Esophagus squamous epithelium (tissue), 5 donors: ENCODE results near the gene BCL2L15. TPM values are rescaled to one million over a fixed set of nuclear protein-coding genes. Genes with fewer than 3 reads are reported as not detected.
"Not testable (repeated sequence)": the region's sequence is repeated elsewhere in the genome, so short reads cannot be mapped to it uniquely, and the experiment has no call there.

Experiments
- DNase-seq: peaks from one replicate; lab custom pipeline; 2025; lab: John Stamatoyannopoulos, UW
- H3K27ac ChIP-seq, 4 donors: fragments of 200-600 bp; sonication (generic); one replicate each; pipeline ENCODE4 v1.5.1; 2016 to 2019; ENCODE audit warnings: mild to moderate bottlenecking in 1 of 4
- H3K27me3 ChIP-seq, 4 donors: fragments of 200-600 bp; sonication (generic); 1 replicate in 3 of 4; 2 replicates in 1 of 4; pipeline versions ENCODE4 v1.5.1 to v1.6.0; 2017 to 2021; ENCODE audit warnings: antibody characterized with exemption in 1 of 4
- H3K36me3 ChIP-seq, 3 donors: fragments of 200-600 bp; sonication (generic); one replicate each; pipeline ENCODE4 v1.5.1; 2016 to 2019
- H3K4me1 ChIP-seq, 3 donors: fragments of 200-600 bp; sonication (generic); one replicate each; pipeline ENCODE4 v1.5.1; 2017 to 2019
- H3K4me3 ChIP-seq, 4 donors: fragments of 200-600 bp; sonication (generic); 1 replicate in 3 of 4; 2 replicates in 1 of 4; pipeline ENCODE4 v1.5.1; 2016 to 2019; ENCODE audit warnings: mild to moderate bottlenecking in 2 of 4, moderate library complexity in 1 of 4
- H3K9me3 ChIP-seq, 3 donors: fragments of 200-600 bp; sonication (generic); one replicate each; pipeline ENCODE4 v1.5.1; 2016 to 2019
- POLR2A ChIP-seq, 4 donors: fragments of 450-650 bp; IDR thresholded peaks; one replicate each; pipeline ENCODE4 v1.6.1; 2017; ENCODE audit warnings: antibody characterized with exemption in 4 of 4, mild to moderate bottlenecking in 4 of 4, moderate library complexity in 3 of 4
- WGBS, 2 donors: methylation state at CpG; one replicate each; pipeline ENCODE4 v1.1.5; 2018; 5-methylcytosine and 5-hydroxymethylcytosine counted together
- intact Hi-C: fragments of 100-400 bp; cut with DNase I; formaldehyde crosslinking; loops from one replicate; pipeline ENCODE4 v1.15.0; 2022
- total RNA-seq, 4 donors: library from RNA; depleted of rRNA; stranded (reverse); fragments of >200 nt; gene quantifications; one replicate each; pipeline ENCODE4 v1.1.0, GENCODE V29; 2016
- TF ChIP-seq, protein P1 (sequence below), 6 experiments: fragments of 450-650 bp in 4 of 6; fragments of 200-600 bp in 2 of 6; sonication (generic) in 2 of 6; IDR thresholded peaks; one replicate each; pipeline ENCODE4 v1.5.1; 2016 to 2019; ENCODE audit warnings: antibody characterized with exemption in 6 of 6, mild to moderate bottlenecking in 4 of 6, moderate library complexity in 4 of 6
- donor health status: DM: yes; HTN: yes; CAD: no.

Gene BCL2L15
- total RNA-seq, 4 donors from 2014 or later: 0.76 to 6.8 (median 3.4) TPM

DNA sequence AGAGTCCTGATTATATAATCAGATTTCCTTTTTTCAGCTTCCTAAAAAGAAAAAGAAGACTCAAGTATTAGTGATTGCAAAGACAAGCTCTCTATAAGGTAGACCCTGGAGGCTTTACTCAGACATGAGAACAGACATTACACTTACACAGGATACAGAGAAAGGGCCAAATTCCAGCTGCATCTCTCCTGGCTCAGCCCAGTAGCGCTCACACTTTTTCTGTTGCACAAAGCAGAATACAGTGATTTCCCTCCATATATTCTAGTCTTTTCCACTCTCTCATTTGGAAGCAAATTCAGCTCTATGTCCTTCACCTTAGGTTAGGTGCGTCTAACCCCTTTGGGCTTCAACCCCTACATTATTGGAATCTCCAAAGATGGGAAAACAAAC is 31.0 kb downstream of the BCL2L15 start:
- TF ChIP-seq POLR2A (IDR thresholded peaks at IDR 0.05): no peak
- TF ChIP-seq, protein P1, sequence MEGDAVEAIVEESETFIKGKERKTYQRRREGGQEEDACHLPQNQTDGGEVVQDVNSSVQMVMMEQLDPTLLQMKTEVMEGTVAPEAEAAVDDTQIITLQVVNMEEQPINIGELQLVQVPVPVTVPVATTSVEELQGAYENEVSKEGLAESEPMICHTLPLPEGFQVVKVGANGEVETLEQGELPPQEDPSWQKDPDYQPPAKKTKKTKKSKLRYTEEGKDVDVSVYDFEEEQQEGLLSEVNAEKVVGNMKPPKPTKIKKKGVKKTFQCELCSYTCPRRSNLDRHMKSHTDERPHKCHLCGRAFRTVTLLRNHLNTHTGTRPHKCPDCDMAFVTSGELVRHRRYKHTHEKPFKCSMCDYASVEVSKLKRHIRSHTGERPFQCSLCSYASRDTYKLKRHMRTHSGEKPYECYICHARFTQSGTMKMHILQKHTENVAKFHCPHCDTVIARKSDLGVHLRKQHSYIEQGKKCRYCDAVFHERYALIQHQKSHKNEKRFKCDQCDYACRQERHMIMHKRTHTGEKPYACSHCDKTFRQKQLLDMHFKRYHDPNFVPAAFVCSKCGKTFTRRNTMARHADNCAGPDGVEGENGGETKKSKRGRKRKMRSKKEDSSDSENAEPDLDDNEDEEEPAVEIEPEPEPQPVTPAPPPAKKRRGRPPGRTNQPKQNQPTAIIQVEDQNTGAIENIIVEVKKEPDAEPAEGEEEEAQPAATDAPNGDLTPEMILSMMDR (IDR thresholded peaks at IDR 0.05): no peak
- Histone ChIP-seq H3K4me3 (no peak overlapping the region), H3K27me3 (no peaks in the 10 kb centered on the region), H3K27ac (peak overlapping the region in 2 of 4 donors; percentile 44 to 65), H3K36me3 (no peaks in the 10 kb centered on the region), H3K4me1 (peaks cover 0 to 38% (median 5%) of the 10 kb centered on the region in 3 donors), H3K9me3 (no peaks in the 10 kb centered on the region)
- no peak for DNase-seq
- intact Hi-C loops: no loop called here
- 93 to 98% methylated on average over 2 of the region's 2 CpGs for WGBS, 2 donors

DNA sequence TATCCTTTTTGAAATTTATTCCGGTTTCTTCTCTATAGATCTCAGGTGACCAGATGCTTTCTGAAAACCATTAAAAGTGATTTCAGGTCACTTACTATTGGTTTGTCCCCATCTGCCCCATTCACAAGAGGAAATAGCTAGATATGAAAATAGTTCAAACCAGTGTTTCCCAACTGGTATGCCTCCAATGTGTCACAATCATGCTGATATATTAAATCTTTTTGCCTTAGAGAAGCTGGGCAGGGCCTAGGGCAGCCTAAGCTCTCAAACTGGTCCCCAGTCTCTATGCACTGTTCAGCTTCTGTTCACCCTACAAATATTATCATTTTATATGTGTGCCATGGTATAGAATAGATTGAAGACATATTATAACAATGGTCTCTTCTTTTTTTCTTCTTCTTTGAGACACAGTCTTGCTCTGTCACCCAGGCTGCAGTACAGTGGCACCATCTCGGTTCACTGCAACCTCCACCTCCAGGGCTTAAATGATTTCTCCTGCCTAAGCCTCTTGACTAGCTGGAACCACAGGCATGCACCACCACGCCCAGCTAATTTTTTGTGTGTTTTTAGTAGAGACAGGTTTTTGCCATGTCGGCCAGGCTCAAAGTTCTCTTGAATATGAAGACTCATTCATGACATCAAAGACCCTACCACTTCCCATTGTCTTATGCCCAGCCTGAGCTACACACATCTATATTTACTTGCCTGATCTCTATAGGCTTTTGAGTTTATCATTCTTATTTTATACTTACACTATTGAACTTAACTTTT is 31.6 kb downstream of the BCL2L15 start:
- peak overlapping the region in 2 of 4 donors; percentile 44 to 65 for H3K27ac ChIP-seq
- WGBS, 2 donors: 61 to 66% methylated on average over 4 of the region's 4 CpGs
- H3K36me3 ChIP-seq: no peaks in the 10 kb centered on the region
- H3K9me3 ChIP-seq: no peaks in the 10 kb centered on the region
- DNase-seq: no peak
- intact Hi-C loops: no loop called here
- H3K27me3 ChIP-seq: no peaks in the 10 kb centered on the region
- no peak for TF ChIP-seq POLR2A (IDR thresholded peaks at IDR 0.05)
- TF ChIP-seq, protein P1 (IDR thresholded peaks at IDR 0.05): no peak
- H3K4me3 ChIP-seq: no peak overlapping the region
- peaks cover 0 to 34% (median 5%) of the 10 kb centered on the region in 3 donors for H3K4me1 ChIP-seq

DNA sequence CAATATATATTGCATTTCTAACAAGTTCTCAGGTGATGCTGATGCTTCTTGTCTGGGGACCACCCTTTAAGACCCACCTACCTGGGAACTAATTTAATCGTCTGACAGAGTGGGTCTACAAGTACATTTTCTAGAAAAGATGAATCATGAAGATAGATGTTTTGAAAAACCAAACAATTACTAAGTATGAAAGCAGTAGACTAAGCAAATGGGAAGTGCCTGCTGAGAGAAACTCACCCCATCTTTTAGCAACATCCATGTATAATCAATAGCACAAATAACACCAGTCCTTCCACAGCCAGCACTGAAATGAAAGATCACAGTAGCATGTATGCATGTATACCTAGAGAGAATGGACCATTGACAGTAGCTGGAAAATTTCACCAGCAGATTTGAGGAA is 33.1 kb downstream of the BCL2L15 start:
- TF ChIP-seq, protein P1 (IDR thresholded peaks at IDR 0.05): no peak
- no peak for TF ChIP-seq POLR2A (IDR thresholded peaks at IDR 0.05)

DNA sequence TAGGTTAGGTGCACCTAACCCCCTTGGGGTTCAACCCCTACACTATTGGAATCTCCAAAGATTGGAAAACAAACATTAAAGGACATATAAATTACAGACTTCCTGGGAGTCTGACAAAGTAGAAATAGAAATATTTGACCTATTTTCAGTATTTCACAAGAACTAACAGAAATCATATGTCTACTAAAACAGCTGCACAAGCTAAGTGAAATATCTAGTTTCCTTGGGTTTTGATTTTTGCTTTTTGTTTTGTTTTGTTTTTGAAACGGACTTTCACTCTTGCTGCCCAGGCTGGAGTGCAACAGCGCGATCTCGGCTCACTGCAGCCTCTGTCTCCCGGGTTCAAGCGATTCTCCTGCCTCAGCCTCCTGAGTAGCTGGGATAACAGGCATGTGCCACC is 34.7 kb downstream of the BCL2L15 start:
- H3K36me3 ChIP-seq, intact Hi-C loops, H3K27me3 ChIP-seq, H3K27ac ChIP-seq, H3K4me3 ChIP-seq, H3K9me3 ChIP-seq, DNase-seq: not testable (repeated sequence)
- 84 to 86% methylated on average over 6 of the region's 6 CpGs for WGBS, 2 donors
- peaks cover 0 to 19% (median 5%) of the 10 kb centered on the region in 3 donors for H3K4me1 ChIP-seq

More for the DNA sequence above, 33.1 kb downstream of the BCL2L15 start:
- 77 to 91% methylated on average over 1 of the region's 1 CpG for WGBS, 2 donors
- H3K36me3 ChIP-seq: no peaks in the 10 kb centered on the region
- peaks cover 0 to 27% (median 5%) of the 10 kb centered on the region in 3 donors for H3K4me1 ChIP-seq
- no peaks in the 10 kb centered on the region for H3K27me3 ChIP-seq
- DNase-seq: no peak
- H3K4me3 ChIP-seq: no peak overlapping the region
- H3K27ac ChIP-seq: no peak overlapping the region
- H3K9me3 ChIP-seq: no peaks in the 10 kb centered on the region
- intact Hi-C loops: no loop called here

DNA sequence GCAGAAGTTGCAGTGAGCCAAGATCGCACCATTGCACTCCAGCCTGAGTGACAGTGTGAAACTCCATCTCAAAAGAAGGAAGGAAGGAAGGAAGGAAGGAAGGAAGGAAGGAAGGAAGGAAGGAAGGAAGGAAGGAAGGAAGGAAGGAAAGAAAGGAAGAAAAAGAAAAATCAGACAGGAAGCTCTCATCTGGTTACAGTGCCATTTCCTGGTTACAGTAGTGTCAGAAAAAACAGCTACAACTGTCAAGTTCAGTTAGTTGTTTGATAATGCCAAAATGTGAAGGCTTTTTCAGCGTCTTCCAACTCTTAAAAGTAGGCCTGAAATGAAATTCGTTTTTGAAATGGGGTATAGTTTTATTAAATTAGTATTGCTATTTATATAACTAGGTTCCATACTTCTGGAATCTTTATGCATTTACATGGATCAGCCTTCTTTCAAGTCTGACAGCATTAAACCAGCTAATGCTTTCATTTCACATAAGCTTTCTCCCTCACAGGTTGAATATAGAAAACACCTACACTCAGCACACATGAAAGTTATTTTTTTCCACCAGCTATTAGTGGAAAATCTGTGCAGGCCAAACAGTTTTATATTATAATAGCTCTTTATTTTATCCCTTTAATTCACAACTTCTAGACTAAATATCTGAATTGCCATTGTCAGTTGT is 37.1 kb downstream of the BCL2L15 start:
- Histone ChIP-seq H3K27me3 (no peaks in the 10 kb centered on the region), H3K36me3 (no peaks in the 10 kb centered on the region), H3K4me1 (peaks cover 0 to 6% (median 0%) of the 10 kb centered on the region in 3 donors), H3K27ac (no peak overlapping the region), H3K4me3 (no peak overlapping the region), H3K9me3 (no peaks in the 10 kb centered on the region)
- TF ChIP-seq, protein P1 (IDR thresholded peaks at IDR 0.05): no peak
- WGBS, 2 donors: 63 to 74% methylated on average over 2 to 3 of the region's 3 CpGs
- DNase-seq: no peak
- intact Hi-C loops: no loop called here
